Large intestine (tissue), 3 donors: ENCODE data around the gene PSD. TPM values are rescaled to one million over a fixed set of nuclear protein-coding genes. Genes with fewer than 3 reads are reported as not detected.

ENCODE experiments used
- DNase-seq, 2 donors: peaks; one replicate each; pipeline versions ENCODE4 v3.0.0 to v3.0.0-alpha.2; 2013
- H3K27ac ChIP-seq: one replicate; pipeline ENCODE4 v1.5.1; 2013; ENCODE audit warnings: low read length
- H3K27me3 ChIP-seq: 2 replicates; pipeline ENCODE4 v1.6.1; 2013; ENCODE audit warnings: low read length; ENCODE audit not compliant: control insufficient read depth, insufficient read depth
- H3K36me3 ChIP-seq: 2 replicates; pipeline ENCODE4 v1.6.1; 2013; ENCODE audit warnings: low read length; ENCODE audit not compliant: control insufficient read depth, insufficient read depth
- H3K4me1 ChIP-seq: one replicate; pipeline ENCODE4 v1.6.1; 2013; ENCODE audit warnings: low read length; ENCODE audit not compliant: control insufficient read depth, insufficient read depth
- H3K4me3 ChIP-seq: one replicate; pipeline ENCODE4 v1.5.1; 2013; ENCODE audit warnings: low read length
- H3K9me3 ChIP-seq: one replicate; pipeline ENCODE4 v1.6.1; 2013; ENCODE audit warnings: mild to moderate bottlenecking, low read depth, low read length, moderate library complexity; ENCODE audit not compliant: control insufficient read depth
- WGBS: methylation state at CpG from one replicate; pipeline ENCODE4 v1.1.5; 2013; ENCODE audit warnings: low lambda C conversion rate; ENCODE audit not compliant: insufficient coverage; 5-methylcytosine and 5-hydroxymethylcytosine counted together
- polyA plus RNA-seq: library from polyadenylated mRNA; unstranded; fragments of 120-200 nt; gene quantifications from one replicate; pipeline ENCODE4 v1.2.1, GENCODE V29; 2013

Gene PSD
- polyA plus RNA-seq, 1 donor, result 62.0 TPM

DNA sequence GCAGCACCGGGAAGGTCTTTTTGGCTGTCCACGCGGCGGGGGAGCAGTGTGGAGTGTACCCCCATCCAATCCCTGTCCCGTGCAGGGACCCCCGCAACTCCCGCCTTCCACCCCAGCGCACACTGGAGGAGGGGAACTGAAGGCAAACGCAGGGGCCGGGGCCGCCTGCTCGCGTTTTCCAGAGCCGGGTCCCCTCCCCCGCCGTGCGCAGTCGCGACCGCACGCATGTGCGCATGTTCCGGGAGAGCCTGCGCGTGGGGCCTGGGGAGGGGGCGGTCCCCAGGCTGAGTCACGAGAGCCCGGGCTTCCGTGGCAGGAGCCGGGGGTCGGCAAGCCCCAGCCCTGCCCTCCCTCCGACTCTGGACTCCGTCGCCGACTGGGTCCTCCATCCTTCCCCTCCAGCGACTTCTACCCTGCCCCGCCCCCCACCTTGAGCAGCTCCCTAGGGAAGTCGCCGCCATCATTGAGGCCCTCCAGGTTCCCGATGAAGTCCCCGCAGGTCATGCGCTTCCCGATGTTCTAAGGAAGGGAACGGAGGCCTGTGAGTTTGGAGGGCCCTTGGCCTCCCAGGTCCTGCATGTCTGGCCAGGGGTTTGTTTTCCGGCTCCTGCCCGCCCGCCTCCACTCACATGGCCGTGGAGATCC is 8.0 kb downstream of the PSD start:
- WGBS, result no CpG with 5 or more reads among the region's 48 CpGs
- peak in 1 of 2 donors; percentile 52 for DNase-seq
- Histone ChIP-seq H3K27me3 (peaks cover 64% of the 10 kb centered on the region), H3K4me1 (peaks cover 29% of the 10 kb centered on the region), H3K4me3 (peak overlapping the region; percentile 49), H3K9me3 (peaks cover 8% of the 10 kb centered on the region), H3K27ac (peak overlapping the region; percentile 80), H3K36me3 (peaks cover 2% of the 10 kb centered on the region)

DNA sequence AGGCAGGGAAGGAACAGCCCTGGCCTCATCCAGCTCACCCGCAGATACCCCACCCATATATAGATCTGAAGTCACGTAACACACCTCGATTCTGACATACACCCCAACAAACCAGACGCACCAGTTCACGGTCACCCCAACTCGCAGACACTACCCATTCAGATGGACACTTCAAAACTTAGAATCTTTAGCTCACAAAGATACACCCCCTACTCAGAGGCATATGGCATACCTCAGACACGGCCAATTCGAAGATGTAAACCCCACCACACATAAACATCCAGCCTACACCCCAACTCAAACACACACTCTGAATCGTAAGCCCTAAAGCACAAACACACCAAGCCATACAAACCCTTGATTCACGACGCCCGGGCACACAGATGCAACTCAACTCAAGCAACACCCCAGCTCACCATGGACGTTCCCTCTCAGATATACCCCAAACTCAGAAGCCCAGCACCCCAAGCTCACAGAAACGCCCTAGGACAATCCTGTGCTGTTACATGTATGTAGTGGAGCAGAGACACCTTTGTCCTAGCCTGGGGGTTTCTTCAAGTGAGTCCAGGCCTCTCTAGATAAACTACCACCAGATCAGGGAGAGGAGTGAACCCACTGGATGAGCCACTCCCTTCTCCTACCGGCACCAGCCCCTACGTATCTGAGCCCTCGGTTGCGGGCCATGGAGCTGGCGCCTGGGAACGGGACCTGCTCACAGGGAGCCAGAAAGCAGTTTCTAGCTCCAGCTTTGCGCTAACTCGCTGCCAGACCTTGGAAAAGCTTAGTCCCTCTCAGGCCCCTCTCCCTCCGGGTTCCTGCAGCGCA is 8.8 kb downstream of the PSD start:
- Histone ChIP-seq H3K4me1 (peaks cover 29% of the 10 kb centered on the region), H3K27ac (peak overlapping the region; percentile 80), H3K27me3 (peaks cover 64% of the 10 kb centered on the region), H3K9me3 (peaks cover 6% of the 10 kb centered on the region), H3K4me3 (peak overlapping the region; percentile 49), H3K36me3 (peaks cover 9% of the 10 kb centered on the region)
- no peak for DNase-seq
- 40% methylated on average over 2 of the region's 24 CpGs for WGBS

DNA sequence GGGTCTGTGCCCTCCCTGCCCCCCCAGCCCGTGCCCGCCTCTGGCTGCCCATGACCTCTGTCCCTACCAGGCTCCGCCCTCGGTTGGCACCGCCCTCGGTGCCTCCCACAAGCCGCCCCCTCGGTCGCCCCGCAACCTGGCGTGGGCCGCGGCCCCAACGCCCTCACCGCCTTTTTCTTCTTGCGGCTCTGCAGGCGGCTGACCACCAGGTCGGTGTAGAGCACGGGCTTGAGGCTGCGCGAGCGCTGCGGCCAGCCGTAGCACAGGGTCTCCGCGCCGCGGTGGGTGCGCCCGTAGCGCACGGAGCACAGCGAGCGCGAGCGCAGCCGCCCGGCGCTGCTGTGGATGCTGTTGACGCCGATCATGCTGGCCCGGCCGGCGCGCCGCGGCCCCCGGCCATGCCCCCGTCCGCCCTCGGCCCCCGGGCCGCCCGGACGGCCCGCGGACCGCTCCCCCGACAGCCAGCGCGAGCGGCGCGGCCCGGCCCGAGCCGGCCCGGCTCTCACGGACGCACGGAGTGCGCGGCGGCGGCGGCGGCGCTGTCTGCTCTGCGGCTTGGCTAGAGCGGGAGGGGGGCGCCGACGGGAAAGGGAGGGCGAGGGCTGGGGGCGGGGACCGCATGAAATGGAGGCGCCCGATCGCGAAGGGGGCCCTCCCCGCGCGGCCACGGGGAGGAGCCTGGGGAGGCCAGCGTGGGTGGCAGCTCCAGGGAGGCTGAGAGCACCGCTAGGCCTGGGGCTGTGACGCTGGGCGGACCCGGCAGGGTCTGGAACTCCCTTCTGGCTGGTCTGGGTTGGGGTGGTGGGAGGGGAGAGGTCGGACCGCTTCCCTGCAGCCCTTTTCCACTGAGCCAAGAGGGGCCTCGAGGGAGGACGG is 9.6 kb downstream of the PSD start:
- peak overlapping the region; percentile 49 for H3K4me3 ChIP-seq
- DNase-seq, result peak; percentile 66 to 70
- H3K4me1 ChIP-seq, result peaks cover 29% of the 10 kb centered on the region
- H3K27me3 ChIP-seq, result peaks cover 61% of the 10 kb centered on the region
- peaks cover 3% of the 10 kb centered on the region for H3K9me3 ChIP-seq
- WGBS, result no CpG with 5 or more reads among the region's 103 CpGs
- H3K27ac ChIP-seq, result peak overlapping the region; percentile 80
- H3K36me3 ChIP-seq, result peaks cover 16% of the 10 kb centered on the region

DNA sequence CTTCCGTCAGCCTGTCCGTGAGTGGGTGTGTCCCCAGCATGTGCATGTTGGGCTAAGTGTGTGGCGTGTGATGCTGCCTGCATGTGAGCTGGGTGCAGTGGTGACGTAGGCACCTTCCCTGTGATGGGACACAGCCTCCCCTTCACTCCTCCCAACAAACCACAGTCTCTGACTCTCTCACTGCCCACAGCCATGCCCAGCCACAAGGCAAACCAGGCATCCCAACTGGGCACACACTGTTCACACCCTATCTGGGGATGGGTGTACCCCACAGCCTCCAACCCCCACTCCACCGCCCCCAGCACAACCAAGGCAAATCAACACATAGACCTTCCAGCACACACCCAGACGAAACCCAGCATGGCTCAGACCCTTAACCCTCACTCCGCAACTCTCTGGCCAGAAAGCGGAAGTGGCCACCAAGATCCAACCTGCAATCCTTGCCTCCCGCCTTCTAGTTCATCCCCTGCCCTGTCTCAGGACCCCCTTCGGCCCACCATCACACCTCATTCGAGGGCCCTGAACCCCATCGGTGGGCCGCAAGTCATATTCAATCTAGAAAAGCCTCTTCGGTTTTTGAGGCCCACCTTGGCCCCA is 10.4 kb downstream of the PSD start:
- H3K27me3 ChIP-seq, result peaks cover 56% of the 10 kb centered on the region
- WGBS, result no CpG with 5 or more reads among the region's 14 CpGs
- peaks cover 23% of the 10 kb centered on the region for H3K36me3 ChIP-seq
- peak overlapping the region; percentile 45 for H3K4me3 ChIP-seq
- peaks cover 25% of the 10 kb centered on the region for H3K4me1 ChIP-seq
- peak overlapping the region; percentile 78 for H3K27ac ChIP-seq
- no peak for DNase-seq
- H3K9me3 ChIP-seq, result peaks cover 3% of the 10 kb centered on the region

DNA sequence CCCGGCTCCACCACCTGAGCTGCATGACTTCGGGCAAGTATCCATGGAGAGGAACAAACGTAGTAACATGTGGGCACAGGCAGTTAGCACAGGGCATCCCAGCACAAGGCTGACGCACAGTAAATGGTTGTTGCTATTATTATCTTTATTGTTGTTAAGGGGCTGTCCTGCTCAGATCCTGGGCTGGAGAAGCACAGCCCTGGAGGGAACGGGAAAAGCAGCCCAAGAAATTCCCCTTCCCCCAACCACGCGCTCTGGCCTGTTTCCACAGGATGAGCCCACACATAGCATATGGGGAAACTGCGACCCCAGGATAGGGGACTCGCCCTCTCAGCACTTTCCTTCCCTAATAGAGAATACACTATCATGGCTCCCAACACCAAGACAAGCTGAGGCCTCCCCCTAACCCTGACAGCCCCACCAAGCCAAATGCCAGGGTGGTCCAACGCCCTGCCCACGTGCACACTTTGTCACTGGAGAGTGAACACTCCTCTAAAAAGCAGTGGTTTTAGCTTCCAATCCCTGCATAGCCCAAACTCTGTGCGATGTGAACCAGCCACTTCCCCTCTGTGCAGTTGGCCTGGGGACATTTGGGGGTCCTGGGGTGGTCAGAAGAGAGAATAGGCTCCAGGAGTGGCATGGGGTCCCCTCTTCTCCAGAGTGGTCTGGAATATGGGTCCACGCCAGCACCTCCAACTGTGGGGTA is 11.0 kb downstream of the PSD start:
- no peak for DNase-seq
- H3K27ac ChIP-seq, result peak overlapping the region; percentile 78
- no CpG with 5 or more reads among the region's 13 CpGs for WGBS

DNA sequence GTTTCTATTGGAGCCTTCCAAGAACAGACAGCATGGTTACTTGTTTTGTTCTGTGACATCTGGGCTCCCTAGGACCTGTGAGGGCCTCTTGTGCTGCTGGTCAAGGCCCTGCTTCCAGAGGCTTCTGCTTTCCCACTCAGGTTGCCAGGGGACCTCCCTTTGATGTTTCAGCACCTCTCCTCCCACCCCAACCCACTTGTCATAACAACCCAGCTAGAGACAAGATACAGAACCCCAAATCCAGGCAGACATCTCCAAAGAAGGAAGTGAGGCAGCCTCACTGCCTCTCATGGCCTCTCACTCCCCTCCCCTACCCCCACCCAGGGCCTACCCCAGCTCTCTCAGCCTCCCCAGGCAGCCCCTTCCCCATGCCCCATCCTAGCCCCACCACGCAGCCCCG is 11.8 kb downstream of the PSD start:
- H3K27ac ChIP-seq, result peak overlapping the region; percentile 78
- no CpG with 5 or more reads among the region's 2 CpGs for WGBS
- H3K9me3 ChIP-seq, result peaks cover 3% of the 10 kb centered on the region
- H3K4me1 ChIP-seq, result peaks cover 24% of the 10 kb centered on the region
- H3K36me3 ChIP-seq, result peaks cover 31% of the 10 kb centered on the region
- no peak for DNase-seq
- no peak overlapping the region for H3K4me3 ChIP-seq
- peaks cover 42% of the 10 kb centered on the region for H3K27me3 ChIP-seq

More for the DNA sequence above, 11.0 kb downstream of the PSD start:
- H3K4me1 ChIP-seq, result peaks cover 22% of the 10 kb centered on the region
- peaks cover 3% of the 10 kb centered on the region for H3K9me3 ChIP-seq
- peak overlapping the region; percentile 17 for H3K4me3 ChIP-seq
- peaks cover 26% of the 10 kb centered on the region for H3K36me3 ChIP-seq
- peaks cover 50% of the 10 kb centered on the region for H3K27me3 ChIP-seq

DNA sequence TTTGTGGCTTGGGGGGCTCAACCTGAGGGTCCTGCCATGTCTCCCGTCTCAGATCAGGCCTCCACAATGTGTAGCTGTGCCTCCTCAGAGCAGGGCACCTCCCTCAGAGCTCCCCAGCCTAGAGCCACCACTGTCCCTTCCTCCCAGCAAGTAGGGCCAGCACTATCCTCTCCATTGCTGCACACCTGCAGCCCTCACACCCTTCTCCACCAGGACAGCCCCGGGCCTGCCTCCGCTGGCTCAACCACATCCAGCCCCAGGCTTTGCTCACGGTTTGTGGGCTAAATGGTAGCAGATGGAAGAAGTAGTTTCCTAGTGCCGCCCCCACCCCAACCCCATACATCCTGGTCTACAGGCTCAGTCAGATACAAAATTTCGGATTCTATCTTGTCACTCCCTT is 13.0 kb downstream of the PSD start:
- H3K27me3 ChIP-seq, result peaks cover 30% of the 10 kb centered on the region
- no CpG with 5 or more reads among the region's 6 CpGs for WGBS
- peaks cover 3% of the 10 kb centered on the region for H3K9me3 ChIP-seq
- no peak overlapping the region for H3K27ac ChIP-seq
- DNase-seq, result no peak
- peaks cover 43% of the 10 kb centered on the region for H3K36me3 ChIP-seq
- peaks cover 23% of the 10 kb centered on the region for H3K4me1 ChIP-seq
- no peak overlapping the region for H3K4me3 ChIP-seq

DNA sequence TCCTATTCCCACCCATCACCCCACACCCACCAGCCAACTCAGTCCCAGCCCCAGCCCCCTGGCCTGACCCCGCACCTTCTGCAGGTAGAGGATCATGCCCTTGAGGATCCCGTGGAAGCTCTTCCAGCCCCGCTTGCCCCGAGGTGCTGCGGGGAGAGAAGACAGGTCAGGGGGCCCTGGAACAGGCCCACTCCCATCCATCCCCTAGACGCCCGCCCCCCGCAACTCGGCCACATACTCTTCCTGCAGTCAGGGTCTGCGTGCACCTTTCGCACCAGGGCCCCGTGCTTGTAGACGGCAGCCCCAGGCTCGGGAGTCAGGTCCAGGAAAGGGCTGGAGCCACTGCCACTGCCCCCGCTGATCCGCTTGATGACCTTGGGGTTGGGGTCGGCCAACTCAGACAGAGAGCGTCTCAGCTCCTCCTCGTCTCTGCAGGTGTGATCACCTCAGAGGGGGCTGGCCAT is 13.4 kb downstream of the PSD start:
- Histone ChIP-seq H3K27me3 (peaks cover 26% of the 10 kb centered on the region), H3K4me3 (no peak overlapping the region), H3K36me3 (peaks cover 48% of the 10 kb centered on the region), H3K9me3 (peaks cover 3% of the 10 kb centered on the region), H3K4me1 (peaks cover 18% of the 10 kb centered on the region), H3K27ac (no peak overlapping the region)
- DNase-seq, result no peak
- no CpG with 5 or more reads among the region's 19 CpGs for WGBS

DNA sequence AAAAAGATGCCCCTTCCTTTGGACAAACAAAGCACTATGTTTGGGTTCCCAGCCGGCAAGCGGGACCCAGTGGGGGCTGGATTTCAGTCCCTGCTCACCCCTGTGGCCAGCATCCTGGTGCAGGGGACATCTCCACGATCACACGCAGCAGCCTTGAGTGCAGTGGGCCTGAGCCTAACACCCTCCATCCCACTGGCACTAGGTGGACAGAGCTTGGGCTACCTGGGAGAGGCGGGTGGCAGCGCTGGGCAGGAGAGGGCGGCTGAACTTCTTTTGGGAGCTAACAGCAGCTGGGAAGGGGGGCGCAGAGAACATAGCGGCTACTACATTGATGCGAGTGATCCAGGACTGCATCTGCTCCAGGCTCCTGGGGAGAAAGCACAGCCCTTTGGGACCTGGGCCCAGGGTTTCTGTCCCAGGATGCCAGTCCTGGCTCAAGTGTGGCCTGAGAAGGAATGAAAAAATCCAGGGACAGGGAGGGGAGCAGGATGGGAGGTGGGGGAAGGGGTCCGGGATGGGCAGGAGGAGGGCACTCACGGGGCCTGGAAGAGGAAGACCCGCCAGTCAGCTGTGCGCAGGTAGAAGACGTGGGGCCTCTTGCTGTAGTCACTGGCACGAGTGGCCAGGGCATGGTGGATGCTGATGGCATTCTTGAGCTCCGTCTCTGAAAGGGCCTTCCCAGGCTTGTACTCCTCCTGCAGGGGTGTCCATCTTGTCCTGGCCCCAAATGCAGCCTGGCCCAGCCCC is 14.1 kb downstream of the PSD start:
- Histone ChIP-seq H3K27me3 (peaks cover 19% of the 10 kb centered on the region), H3K27ac (no peak overlapping the region), H3K36me3 (peaks cover 52% of the 10 kb centered on the region), H3K4me3 (no peak overlapping the region), H3K9me3 (peaks cover 3% of the 10 kb centered on the region), H3K4me1 (peaks cover 15% of the 10 kb centered on the region)
- no peak for DNase-seq
- no CpG with 5 or more reads among the region's 17 CpGs for WGBS
